Bronchial epithelial cell (primary cell): ENCODE data around the gene KLHL35. TPM values are rescaled to one million over a fixed set of nuclear protein-coding genes. Genes with fewer than 3 reads are reported as not detected.

Source experiments
- DNase-seq: peaks from one replicate; pipeline ENCODE4 v3.0.0-alpha.2; 2010; ENCODE audit warnings: low read depth
- FAIRE-seq: peaks from 2 replicates; lab custom pipeline; 2011; peaks lifted over from hg19 to GRCh38; lab: Jason Lieb, UNC
- H3K27me3 ChIP-seq: 2 replicates; pipeline ENCODE4 v1.5.1; 2011; ENCODE audit warnings: low read length; ENCODE audit not compliant: control insufficient read depth, insufficient read depth
- H3K36me3 ChIP-seq: 2 replicates; pipeline ENCODE4 v1.5.1; 2011; ENCODE audit warnings: low read length; ENCODE audit not compliant: control insufficient read depth, insufficient read depth
- H3K4me3 ChIP-seq: 2 replicates; pipeline ENCODE4 v1.5.1; 2011; ENCODE audit warnings: mild to moderate bottlenecking, low read depth, low read length, control low read depth
- CTCF ChIP-seq: IDR thresholded peaks from 2 replicates; pipeline ENCODE4 v1.5.1; 2011; ENCODE audit warnings: mild to moderate bottlenecking, moderate library complexity, low read length, control low read depth, inconsistent platforms; ENCODE audit not compliant: insufficient read depth, severe bottlenecking
- total RNA-seq: library from RNA; depleted of rRNA; stranded (reverse); fragments of >200 nt; gene quantifications from 2 replicates; pipeline ENCODE4 v1.2.1, GENCODE V29; 2014

Gene KLHL35
- total RNA-seq, 1 donor from 2014 or later, result 0.79 TPM

- Histone ChIP-seq H3K36me3 (no peaks in the 10 kb centered on the region), H3K4me3 (no peak overlapping the region), H3K27me3 (peaks cover 5% of the 10 kb centered on the region)
- no peak for TF ChIP-seq CTCF
- DNase-seq (no peak), FAIRE-seq (no peak)
Measured at GRCh38 chr11:75440960-75441803, 8.2 kb upstream of the KLHL35 start.

GRCh38 chr11:75439495-75440120 is 6.6 kb upstream of the KLHL35 start:
- Histone ChIP-seq H3K36me3 (no peaks in the 10 kb centered on the region), H3K27me3 (peaks cover 3% of the 10 kb centered on the region), H3K4me3 (no peak overlapping the region)
- DNase-seq (no peak), FAIRE-seq (no peak)
- no peak for TF ChIP-seq CTCF

GRCh38 chr11:75439026-75439425 is 6.0 kb upstream of the KLHL35 start:
- Histone ChIP-seq H3K27me3 (no peaks in the 10 kb centered on the region), H3K4me3 (no peak overlapping the region), H3K36me3 (no peaks in the 10 kb centered on the region)
- TF ChIP-seq CTCF, result no peak
- DNase-seq (no peak), FAIRE-seq (no peak)

- no peak for TF ChIP-seq CTCF
- H3K36me3 ChIP-seq, result no peaks in the 10 kb centered on the region
- FAIRE-seq, result no peak
- no peak overlapping the region for H3K4me3 ChIP-seq
- DNase-seq, result peak; percentile 18
- H3K27me3 ChIP-seq, result no peaks in the 10 kb centered on the region
Measured at GRCh38 chr11:75437966-75438659, 5.1 kb upstream of the KLHL35 start.

- peaks cover 6% of the 10 kb centered on the region for H3K27me3 ChIP-seq
- FAIRE-seq (no peak), DNase-seq (no peak)
- no peak overlapping the region for H3K4me3 ChIP-seq
- TF ChIP-seq CTCF, result no peak
- H3K36me3 ChIP-seq, result no peaks in the 10 kb centered on the region
Measured at GRCh38 chr11:75436806-75437205, 3.8 kb upstream of the KLHL35 start.
